HG03064 (cell line): Measurements from ENCODE around the gene SMG6.

Experiments used
- ATAC-seq: cut with Tn5 transposase; IDR thresholded peaks from one replicate; pipeline ENCODE4 v1.9.1; 2021; ENCODE audit warnings: low read depth; ENCODE audit not compliant: unreplicated experiment

The SMG6 gene

DNA sequence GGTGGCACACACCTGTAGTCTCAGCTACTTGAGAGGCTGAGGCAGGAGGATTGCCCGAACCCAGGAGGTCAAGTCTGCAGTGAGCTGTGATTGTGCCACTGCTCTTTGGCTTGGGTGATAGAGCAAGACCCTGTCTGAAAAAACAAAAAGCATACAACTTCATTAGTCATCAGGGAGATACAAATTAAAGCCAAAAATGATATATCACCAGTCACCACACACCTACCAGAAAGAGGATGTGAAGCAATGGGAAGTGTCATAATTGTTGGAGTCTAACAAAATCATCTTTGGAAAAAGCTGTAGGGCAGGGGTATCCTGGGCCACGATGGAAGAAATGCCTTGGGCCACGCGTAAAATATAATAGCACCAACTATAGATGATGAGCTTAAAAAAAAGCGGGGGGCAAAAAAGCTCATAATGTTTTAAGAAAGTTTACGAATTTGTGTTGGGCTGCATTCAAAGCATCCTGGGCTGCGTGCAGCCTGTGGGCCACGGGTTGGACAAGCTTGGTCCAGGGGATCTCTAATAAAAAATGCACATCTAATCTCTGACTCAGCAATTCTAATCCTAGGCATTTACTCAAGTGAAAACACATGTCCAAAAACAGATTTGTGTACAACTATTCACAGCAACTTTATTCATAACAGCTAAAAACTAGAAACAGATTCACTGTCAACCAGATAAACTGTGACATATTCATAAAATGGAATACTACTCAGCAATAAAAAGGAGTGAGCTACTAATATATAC, 182.8 kb downstream of the SMG6 start:
- ATAC-seq: no peak

DNA sequence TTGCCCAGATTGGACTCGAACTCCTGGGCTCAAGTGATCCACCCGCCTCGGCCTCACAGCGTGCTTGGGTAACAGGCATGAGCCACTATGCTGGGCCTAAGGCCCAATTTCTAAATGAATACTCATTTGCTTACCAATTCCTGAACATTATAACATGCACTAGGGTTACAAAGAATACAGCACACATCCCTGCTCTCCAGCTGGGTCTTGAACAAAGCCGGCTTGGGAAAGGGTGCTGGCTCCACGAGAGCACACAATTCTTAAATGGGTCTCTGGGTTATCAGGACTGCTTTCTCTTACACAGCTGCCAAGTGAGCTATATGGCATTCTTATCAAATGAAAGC, 190.3 kb downstream of the SMG6 start:
- no peak for ATAC-seq

- ATAC-seq: no peak
Observed at GRCh38 chr17:2111691-2112090, 191.9 kb downstream of the SMG6 start.

DNA sequence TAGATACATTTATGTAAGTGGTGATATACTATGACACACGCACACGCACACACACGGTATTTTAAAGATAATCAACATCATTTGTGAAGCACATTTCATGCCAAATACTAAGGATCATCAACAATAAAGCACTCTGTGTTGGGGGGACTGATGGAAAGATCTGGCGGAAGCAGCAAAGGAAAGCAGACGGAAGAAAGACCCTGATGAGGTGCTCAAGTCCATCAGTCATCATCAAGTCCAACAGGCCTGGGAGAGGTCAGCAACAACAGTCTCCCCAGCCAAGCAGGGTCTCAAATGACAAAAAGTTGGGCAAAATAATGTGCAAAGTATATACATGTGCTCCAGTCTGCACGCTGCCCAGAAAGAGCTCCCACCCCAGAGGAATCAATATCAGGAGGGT, 193.1 kb downstream of the SMG6 start:
- no peak for ATAC-seq

DNA sequence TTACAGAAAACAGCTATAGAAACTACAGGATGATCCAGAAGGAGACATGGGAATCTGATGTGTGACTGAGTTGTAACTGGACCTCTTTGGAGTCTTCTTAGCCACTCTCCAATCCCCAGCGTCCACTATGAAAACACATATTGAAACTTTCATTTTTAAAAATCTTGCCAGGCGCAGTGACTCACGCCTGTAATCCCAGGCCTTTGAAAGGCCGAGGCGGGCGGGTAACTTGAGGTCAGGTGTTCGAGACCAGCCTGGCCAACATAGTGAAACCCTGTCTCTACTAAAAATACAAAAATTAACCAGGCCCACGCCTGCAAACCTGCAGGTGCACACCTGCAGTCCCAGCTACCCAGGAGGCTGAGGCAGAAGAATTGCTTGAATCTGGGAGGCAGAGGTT, 195.4 kb downstream of the SMG6 start:
- ATAC-seq: no peak

DNA sequence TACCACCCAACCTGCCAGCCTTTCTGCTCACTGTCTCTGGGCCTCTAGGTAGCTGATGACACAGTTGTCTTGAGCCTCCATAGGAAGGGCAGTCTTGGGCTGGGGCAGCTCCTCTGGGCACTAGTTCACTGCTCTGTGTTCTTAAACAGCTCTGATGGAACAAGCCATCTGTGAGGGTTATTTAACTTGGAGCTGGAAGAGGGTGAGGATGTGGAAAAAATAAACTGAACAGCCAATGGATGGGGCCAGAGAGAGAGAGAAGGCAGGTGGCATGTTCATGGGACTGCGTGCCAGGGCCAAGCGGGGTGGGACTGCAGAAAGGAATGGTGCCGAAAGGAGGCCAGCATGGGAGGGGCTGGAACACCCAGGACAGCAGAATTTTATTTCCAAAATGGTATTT, 196.1 kb downstream of the SMG6 start:
- no peak for ATAC-seq

DNA sequence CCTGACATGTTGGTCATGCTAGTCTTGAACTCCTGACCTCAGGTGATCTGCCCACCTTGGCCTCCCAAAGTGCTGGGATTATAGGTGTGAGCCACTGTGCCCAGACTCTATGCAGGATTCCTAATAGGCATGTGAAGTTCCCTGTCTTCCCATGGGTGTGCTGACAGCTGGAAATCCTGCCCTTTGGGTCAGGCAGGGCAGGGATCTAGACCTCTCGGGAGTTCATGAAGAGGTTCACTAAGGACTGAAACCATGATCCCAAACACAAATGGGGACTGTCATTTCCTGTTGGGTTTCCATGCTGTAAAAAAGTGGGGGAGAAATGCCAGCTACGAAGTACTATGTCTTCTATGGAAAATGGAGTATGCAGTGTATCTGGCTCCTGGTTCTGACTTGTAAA, 196.5 kb downstream of the SMG6 start:
- ATAC-seq: no peak

DNA sequence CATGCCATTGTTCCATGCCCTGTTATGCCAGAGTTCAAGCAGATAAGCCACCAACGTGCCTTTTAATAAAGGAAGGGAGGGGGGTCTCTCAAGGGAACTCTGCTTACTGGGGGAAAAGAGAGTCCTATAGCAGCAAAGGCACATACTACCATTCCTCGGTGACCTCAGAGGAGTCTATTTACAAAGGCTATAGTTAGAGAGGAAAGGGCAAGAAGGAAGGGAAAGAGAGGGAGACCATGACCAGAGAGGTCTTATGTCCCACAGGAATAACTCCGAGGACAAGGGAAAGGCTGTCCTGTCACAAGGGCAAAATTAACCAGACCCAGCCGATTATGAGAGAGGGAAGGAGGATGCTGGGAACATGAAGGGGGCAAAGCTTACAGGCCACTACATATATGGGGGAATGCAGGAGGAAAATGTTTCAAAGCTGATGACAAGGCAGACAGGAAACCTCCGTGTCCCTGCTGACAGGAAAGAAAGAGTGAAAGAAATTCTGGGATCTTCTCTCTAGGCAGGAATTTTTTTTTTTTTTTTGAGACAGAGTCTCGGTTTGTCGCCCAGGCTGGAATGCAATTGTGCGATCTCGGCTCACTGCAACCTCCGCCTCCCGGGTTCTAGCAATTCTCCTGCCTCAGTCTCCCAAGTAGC, 197.2 kb downstream of the SMG6 start:
- ATAC-seq: no peak

- ATAC-seq: no peak
Observed at GRCh38 chr17:2105663-2106062, 197.9 kb downstream of the SMG6 start.

- no peak for ATAC-seq
Observed at GRCh38 chr17:2102931-2103809, 200.4 kb downstream of the SMG6 start.

DNA sequence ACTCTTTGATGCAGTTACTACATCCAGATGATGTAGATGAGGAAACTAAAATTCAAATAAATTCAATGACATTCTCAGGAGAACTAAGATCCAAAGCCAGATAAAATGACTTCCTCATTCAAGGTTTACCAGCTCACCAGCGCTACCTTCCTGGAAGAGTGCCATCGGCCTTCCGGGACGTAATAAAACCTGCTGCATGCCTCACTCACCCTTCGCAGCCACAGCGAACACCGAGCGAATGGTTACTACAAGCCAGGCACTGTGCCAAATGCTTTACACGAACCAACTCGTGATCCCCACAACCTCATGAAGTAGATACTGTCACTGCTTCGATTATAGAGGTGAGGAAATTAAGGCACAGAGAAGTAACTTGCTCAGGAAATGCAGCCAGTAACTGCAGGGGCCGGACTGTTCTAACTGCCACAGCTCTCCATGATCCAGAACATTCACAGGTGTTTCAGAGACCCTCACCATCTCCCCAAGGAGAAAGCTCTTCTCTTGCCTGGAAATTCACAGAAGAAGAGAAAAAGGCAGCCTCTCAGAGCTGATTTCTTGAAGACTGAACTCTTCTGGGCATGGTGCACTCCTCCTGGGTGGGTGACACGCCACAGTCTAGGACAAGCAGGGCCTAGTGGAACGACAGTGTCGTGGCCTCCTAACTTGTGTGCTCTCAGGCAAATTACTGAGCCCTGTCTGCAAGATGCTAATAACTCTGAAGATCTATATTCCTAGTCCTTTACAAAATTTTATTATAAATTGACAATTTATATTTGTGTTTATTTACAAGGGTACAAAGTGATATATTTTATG, 201.9 kb downstream of the SMG6 start:
- ATAC-seq: no peak

GRCh38 chr17:2095536-2095910, 208.1 kb downstream of the SMG6 start:
- no peak for ATAC-seq

- ATAC-seq: no peak
Observed at GRCh38 chr17:2094891-2095535, 208.6 kb downstream of the SMG6 start.

DNA sequence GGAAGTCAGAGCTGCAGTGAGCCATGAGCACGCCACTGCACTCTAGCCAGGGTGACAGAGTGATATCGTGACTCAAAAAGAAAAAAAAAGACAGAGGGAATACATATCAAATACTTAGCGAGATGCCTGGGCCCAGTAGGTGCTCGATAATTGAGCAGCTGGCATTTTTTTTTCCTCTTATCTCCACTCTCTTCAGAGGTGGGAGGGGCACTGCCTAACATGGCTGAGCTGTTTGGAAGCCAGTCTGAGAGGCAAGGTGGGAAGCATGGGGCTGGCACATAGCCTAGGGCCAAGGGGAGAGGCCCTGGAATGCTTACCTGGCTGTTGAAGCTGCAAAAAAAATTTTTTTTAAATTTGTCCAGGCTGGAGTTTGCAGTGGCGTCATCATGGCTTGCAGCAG, 210.2 kb downstream of the SMG6 start:
- no peak for ATAC-seq

GRCh38 chr17:2092253-2092652, 211.3 kb downstream of the SMG6 start:
- ATAC-seq: no peak

- no peak for ATAC-seq
Observed at GRCh38 chr17:2090804-2091534, 212.6 kb downstream of the SMG6 start.

DNA sequence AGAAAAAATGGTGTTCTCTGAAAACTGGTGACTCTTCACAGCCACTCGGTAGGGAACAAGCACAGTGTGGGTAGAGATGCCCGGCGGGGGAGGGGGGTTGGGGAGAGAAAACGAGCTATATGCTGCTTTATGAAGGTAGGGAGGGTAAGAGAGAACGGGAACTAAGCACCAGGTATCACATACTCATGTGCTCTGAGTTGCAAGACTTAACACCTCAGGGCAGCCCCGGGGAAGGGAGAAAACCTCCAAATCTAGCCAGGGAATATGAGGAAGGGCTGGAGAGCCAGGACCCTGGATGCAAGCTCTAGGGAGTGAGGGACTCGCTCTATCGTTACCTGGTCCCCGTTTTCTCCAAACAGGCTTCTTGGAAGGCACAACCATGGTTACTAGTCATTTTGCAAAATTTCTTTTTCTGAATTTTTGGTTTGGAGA, 213.4 kb downstream of the SMG6 start:
- no peak for ATAC-seq

GRCh38 chr17:2089021-2089422, 214.6 kb downstream of the SMG6 start:
- no peak for ATAC-seq

- ATAC-seq: no peak
Observed at GRCh38 chr17:2087597-2088211, 215.9 kb downstream of the SMG6 start.
